Stimulated activated CD4-positive, alpha-beta T cell treated with anti-CD3 and anti-CD28 coated beads, Interleukin-15, amount 100 ng/mL, for 24 hours (primary cell): ENCODE results near the gene ZNF576.
"Not testable (repeated sequence)": the region's sequence is repeated elsewhere in the genome, so short reads cannot be mapped to it uniquely, and the experiment has no call there.

Experiments used
- DNase-seq: peaks from one replicate; pipeline ENCODE4 v3.0.0-alpha.2; 2020

Gene ZNF576

GRCh38 chr19:43628646-43629326 is 32.4 kb downstream of the ZNF576 start:
- no peak for DNase-seq

DNA sequence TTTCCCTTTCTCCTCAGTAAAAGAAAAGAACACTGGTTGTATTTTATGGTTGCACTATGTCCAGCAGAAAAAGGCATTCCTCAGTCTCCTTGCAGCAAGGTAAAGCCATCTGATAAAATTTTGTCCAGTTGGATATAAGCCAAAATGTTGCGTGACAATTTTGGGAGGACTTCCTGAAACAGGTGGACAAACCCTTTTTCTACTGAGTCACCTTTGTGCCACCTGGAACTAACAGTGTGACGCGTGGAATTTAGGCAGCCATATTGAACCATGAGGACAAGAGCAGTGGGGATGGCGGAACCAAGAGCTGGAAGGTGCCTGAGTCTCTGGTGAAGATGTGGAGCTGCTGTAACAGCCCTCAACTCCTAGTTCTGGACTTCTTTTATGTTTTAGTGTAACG is 35.1 kb downstream of the ZNF576 start:
- DNase-seq = no peak

GRCh38 chr19:43633520-43633919 is 37.1 kb downstream of the ZNF576 start:
- DNase-seq = no peak

DNA sequence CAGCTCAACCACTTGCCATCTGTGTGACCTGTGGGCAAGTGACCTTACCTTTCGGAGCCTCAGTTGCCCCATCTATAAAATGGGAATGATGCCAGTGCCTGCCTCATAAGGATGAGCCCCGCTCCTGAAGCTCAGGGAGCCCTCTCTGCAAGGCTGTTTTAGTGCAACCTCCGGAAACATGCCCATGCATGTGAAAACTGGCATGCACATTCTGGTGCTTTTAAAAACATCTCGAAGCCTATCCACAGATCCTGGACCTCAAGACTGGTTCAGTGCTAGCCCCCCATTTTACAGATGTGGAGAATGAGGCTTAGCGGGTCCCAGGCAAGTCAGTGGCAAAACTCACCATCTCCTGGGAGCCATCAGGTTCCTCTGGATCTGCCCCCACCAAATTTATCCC is 37.7 kb downstream of the ZNF576 start:
- no peak for DNase-seq

GRCh38 chr19:43634506-43634871 is 38.1 kb downstream of the ZNF576 start:
- DNase-seq = no peak

- no peak for DNase-seq
These were observed 38.6 kb downstream of the ZNF576 start for GRCh38 chr19:43634872-43635560.

DNA sequence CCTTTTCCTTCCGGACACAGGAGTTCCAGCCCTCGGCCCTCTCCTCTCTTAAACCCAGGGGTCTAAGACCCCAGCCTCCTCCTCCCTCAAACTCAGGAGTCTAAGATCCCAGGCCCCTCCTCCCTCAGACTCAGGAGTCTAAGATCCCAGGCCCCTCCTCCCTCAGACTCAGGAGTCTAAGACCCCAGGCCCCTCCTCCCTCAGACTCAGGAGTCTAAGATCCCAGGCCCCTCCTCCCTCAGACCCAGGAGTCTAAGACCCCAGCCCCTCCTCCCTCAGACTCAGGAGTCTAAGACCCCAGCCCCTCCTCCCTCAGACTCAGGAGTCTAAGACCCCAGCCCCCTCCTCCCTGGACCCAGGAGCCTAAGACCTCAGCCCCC is 39.2 kb downstream of the ZNF576 start:
- DNase-seq = not testable (repeated sequence)

DNA sequence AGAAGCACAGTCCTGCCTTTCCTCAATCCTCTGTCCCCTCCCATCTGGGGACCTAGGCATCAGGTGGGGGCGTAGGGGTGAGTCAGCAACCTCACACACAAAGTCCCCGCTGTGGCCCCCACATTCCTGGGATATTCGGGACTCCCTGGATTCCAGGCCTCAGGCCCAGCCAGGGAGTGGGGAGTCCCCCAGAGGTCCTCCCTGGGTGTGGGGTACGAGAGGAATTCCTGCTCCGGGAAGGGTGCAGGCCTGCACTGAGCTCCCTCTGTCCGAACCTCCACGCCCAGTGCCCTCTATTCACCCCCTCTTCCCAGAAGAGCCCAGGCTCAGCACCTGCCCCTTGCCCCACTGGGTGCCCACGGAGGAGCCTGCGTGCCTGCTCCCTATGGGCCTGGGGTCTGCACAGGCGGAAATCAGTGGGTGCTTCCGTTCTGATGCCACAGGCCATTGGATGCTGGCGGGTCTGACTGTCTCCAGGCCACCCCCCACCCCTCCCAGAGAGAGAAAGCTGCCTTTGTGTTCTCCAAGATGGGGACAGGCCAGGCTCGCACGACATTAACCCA is 39.8 kb downstream of the ZNF576 start:
- no peak for DNase-seq

- no peak for DNase-seq
These were observed 42.0 kb downstream of the ZNF576 start for GRCh38 chr19:43638214-43638994.

DNA sequence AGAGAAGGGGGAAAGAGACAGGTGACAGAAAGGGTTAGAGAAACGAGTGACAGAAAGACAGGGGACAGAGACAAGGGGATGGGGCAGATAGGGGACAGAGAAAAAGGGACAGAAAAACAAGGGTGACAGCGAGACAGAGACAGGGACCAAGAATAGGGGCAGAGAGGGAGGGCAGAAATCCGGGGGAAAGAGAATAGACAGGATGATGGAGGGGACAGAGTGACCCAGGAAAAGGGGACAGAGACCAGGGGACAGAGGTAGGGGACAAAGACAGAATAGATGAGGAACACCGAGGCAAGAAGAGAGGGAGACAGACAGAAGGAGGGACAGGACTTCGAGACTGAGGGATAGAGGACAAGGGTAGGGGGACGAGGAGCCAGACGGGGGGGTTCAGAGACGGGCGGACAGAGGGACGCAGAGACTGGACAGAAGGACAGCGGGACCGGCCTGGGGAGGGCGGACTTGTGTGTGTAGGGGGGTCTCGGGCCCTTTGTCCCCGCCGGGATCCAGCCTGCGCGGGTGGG is 42.7 kb downstream of the ZNF576 start:
- DNase-seq = no peak

- DNase-seq = peak; percentile 44
These were observed 43.4 kb downstream of the ZNF576 start, which contains the start of gene CADM4 for GRCh38 chr19:43639519-43640423. TSS of gene CADM4 (minus strand) at chr19:43639850. CDS start at chr19:43639790, 60 bp downstream.

DNA sequence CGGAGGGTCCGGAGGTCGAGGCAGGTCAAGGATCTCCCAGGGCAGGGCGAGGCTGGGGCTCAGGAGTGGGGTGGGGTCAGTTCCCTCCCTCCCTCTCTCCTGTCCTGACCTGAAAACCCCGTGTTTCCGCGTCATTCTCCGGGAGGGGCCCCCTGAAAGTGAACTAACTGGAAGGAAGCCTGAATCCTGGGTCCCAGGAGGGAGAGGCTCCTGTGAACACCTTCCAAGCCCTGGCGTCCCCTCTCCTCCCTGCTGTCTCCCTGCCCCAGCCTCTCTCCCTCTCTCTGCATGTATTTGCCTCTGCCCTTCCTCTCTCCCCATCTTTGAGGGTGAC is 44.0 kb downstream of the ZNF576 start:
- DNase-seq = no peak

DNA sequence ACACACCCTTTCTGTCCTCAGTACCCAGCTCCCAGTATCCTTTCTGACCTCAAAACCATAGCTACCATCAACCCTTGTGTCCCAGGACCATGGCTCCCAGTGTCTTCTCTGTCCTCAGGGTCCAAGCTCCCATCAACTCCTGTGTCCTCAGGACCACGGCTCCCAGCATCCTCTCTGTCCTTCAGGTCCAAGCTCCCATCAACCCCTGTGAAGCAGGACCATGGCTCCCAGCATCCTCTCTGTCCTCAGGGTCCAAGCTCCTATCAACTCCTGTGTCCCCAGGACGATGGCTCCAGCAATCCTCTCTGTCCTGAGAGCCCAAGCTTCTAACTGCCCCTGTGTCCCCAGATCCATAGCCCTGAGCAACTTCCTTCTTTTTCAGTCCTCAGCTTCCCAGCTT is 44.9 kb downstream of the ZNF576 start:
- DNase-seq = no peak

DNA sequence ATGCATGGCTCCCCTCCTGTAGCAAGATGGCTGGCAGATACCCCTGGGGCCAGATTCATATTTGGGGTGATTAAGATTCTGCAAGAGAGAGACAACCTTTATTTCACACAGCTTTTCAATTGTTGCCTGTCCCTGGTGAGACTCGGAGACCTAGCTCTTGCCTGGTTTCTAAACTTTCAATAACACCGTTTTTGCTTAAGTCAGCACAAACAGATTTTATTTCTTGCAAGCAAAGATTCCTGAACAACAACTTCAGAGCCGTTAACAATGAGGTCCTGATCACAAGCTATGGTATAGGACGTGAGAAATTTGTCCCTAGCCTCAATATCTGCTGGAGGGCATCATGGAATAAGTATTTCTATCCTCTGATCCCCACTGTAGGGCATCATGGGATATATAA is 46.1 kb downstream of the ZNF576 start:
- DNase-seq = no peak

DNA sequence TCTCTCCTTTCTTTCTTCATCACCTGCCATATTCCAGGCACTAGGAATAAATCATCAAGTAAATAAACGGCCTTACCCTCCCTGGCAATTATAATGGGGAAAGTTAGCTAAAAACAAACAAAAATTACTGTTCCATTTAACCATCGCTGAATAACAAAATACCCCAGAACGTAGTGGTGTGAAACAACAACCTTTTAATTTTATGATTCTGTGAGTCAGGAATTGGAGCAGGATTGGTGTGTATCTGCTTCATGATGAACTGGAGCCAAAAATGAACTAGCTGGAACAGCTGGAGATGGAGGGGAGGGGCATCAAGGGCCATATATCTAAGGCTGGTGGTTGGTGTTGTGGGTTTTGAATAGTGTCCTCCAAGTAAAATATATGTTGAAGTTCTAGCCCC is 46.9 kb downstream of the ZNF576 start:
- no peak for DNase-seq

DNA sequence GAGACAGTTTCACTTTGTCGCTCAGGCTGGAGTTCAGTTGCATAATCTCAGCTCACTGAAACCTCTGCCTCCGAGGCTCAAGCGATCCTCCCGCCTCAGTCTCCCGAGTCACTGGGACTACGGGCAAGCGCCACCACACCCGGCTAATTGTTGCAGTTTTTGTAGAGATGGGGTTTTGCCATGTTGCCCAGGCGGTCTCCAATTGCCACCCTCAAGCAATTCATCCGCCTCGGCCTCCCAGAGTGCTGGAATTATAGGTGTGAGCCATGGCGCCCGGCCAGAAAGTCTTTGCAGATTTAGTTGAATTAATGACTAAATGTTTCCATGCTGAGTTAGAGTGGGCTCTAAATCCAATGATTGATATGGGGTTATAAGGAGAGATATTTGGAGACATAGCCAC is 47.8 kb downstream of the ZNF576 start:
- DNase-seq = no peak

DNA sequence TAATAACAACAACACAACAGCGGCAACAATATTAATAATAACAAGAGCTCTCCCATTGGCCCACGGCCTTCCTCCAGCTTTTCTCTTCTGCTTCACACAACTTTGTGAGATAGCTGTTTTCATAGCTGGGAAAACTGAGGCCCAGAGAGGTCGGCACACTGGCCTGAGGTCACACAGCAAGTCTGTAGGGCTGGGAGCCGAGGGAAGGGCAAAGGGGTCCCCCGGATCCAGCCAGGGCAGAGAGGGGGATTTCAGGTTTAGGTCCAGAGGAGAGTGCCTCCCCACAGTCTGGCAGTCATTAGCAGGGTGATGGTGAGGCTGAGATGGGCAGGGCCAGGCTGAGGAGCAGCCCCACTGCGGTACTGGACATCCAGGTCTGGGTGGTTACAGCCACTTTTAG is 52.2 kb downstream of the ZNF576 start:
- DNase-seq = no peak

DNA sequence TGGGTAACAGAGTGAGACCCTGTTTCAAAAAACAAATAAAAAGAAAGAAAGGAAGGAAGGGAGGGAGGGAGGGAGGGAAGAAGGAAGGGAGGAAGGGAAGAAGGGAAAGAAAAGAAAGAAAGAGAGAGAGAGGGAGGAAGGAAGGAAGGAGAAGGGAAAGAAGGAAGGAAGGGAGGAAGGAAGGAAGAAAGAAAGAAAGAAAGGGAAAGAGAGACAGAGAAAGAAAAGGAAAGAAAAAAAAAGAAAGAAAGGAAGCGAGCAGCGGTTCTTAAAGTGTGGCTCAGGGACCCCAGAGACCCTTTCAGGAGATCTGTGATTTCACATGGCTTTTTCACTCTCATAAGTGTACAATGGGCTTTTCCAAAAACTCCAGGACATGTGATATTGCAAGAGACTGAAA is 53.1 kb downstream of the ZNF576 start:
- DNase-seq = no peak

DNA sequence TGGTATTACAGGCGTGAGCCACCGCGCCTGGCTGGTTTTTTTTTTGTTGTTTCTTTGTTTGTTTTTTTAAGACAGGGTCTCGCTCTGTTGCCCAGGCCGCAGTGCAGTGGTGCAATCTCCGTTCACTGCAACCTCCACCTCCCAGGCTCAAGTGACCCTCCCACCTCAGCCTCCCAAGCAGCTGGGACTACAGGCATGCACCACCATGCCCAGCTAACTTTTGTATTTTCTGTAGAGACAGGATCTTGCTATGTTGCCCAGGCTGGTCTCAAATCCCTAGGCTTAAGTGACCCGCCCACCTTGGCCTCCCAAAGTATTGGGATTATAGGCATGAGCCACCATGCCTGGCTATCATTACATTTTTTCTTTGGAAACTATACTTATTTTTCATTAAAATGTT is 53.9 kb downstream of the ZNF576 start:
- DNase-seq = not testable (repeated sequence)
